Neuronal stem cell (in vitro differentiated cells): ENCODE measurements around the gene ANKRD13B.

Source experiments
- DNase-seq: peaks from one replicate; pipeline ENCODE4 v3.0.0-alpha.2; 2013; ENCODE audit warnings: low spot score
- H2AFZ ChIP-seq: one replicate; pipeline ENCODE4 v1.6.1; 2013; ENCODE audit warnings: mild to moderate bottlenecking, low read length, inconsistent platforms
- H2AK5ac ChIP-seq: 2 replicates; pipeline ENCODE4 v1.6.1; 2013; ENCODE audit warnings: low read depth, mild to moderate bottlenecking, inconsistent platforms, low read length, moderate library complexity, mixed read lengths
- H2BK120ac ChIP-seq: 2 replicates; pipeline ENCODE4 v1.6.1; 2013; ENCODE audit warnings: low read depth, mild to moderate bottlenecking, inconsistent platforms, low read length, moderate library complexity, mixed read lengths
- H2BK12ac ChIP-seq: one replicate; pipeline ENCODE4 v1.6.1; 2013; ENCODE audit warnings: low read length, inconsistent platforms
- H2BK15ac ChIP-seq: 2 replicates; pipeline ENCODE4 v1.6.1; 2013; ENCODE audit warnings: mild to moderate bottlenecking, low read length, inconsistent platforms, mixed read lengths
- H2BK5ac ChIP-seq: one replicate; pipeline ENCODE4 v1.6.1; 2013; ENCODE audit warnings: inconsistent platforms, mild to moderate bottlenecking, low read length, moderate library complexity
- H3K14ac ChIP-seq: one replicate; pipeline ENCODE4 v1.6.1; 2013; ENCODE audit warnings: low read length, inconsistent platforms
- H3K18ac ChIP-seq: 2 replicates; pipeline ENCODE4 v1.6.1; 2013; ENCODE audit warnings: low read length, inconsistent platforms
- H3K23ac ChIP-seq: 2 replicates; pipeline ENCODE4 v1.6.1; 2013; ENCODE audit warnings: low read depth, mild to moderate bottlenecking, mixed read lengths, low read length, inconsistent platforms; ENCODE audit not compliant: poor library complexity
- H3K27ac ChIP-seq: replicated peaks from 3 replicates; pipeline ENCODE4 v1.5.1; 2013; ENCODE audit warnings: low read length, inconsistent platforms
- H3K27me3 ChIP-seq, 3 experiments: 2 replicates each; pipeline ENCODE4 v1.6.1; 2013; ENCODE audit warnings: low read length in 3 of 3, mild to moderate bottlenecking in 2 of 3, inconsistent platforms in 1 of 3, low read depth in 1 of 3, mixed read lengths in 1 of 3, moderate library complexity in 1 of 3; ENCODE audit not compliant: control insufficient read depth in 3 of 3, insufficient read depth in 3 of 3
- H3K36me3 ChIP-seq, 2 donors: replicated peaks in 1 of 2; 2 replicates each; pipeline ENCODE4 v1.6.1; 2013; ENCODE audit warnings: low read length in 2 of 2; ENCODE audit not compliant: control insufficient read depth in 2 of 2, insufficient read depth in 2 of 2
- H3K4ac ChIP-seq: 2 replicates; pipeline ENCODE4 v1.6.1; 2013; ENCODE audit warnings: inconsistent platforms, mild to moderate bottlenecking, low read length, moderate library complexity
- H3K4me1 ChIP-seq, 2 donors: 1 replicate in 1 of 2; 2 replicates in 1 of 2; pipeline ENCODE4 v1.6.1; 2013; ENCODE audit warnings: low read length in 2 of 2, low read depth in 1 of 2; ENCODE audit not compliant: control insufficient read depth in 2 of 2, insufficient read depth in 1 of 2
- H3K4me2 ChIP-seq: one replicate; pipeline ENCODE4 v1.6.1; 2013; ENCODE audit warnings: mild to moderate bottlenecking, low read length, inconsistent platforms; ENCODE audit not compliant: insufficient read depth, poor library complexity, severe bottlenecking
- H3K4me3 ChIP-seq, 2 donors: 2 replicates each; pipeline ENCODE4 v1.5.1; 2013; ENCODE audit warnings: low read length in 2 of 2, mild to moderate bottlenecking in 2 of 2, inconsistent platforms in 1 of 2, moderate library complexity in 1 of 2
- H3K79me1 ChIP-seq: one replicate; pipeline ENCODE4 v1.6.1; 2013; ENCODE audit warnings: low read depth, mild to moderate bottlenecking, inconsistent platforms, low read length, moderate library complexity
- H3K9ac ChIP-seq: one replicate; pipeline ENCODE4 v1.6.1; 2013; ENCODE audit warnings: mild to moderate bottlenecking, low read depth, low read length, inconsistent platforms; ENCODE audit not compliant: poor library complexity
- H3K9me3 ChIP-seq, 2 donors: replicated peaks in 1 of 2; 2 replicates each; pipeline versions ENCODE3 to v1.6.1; 2013; ENCODE audit warnings: low read length in 2 of 2, mild to moderate bottlenecking in 2 of 2, inconsistent platforms in 1 of 2, low read depth in 1 of 2, mixed read lengths in 1 of 2, moderate library complexity in 1 of 2; ENCODE audit not compliant: control insufficient read depth in 2 of 2, insufficient read depth in 1 of 2
- H4K8ac ChIP-seq: one replicate; pipeline ENCODE4 v1.6.1; 2013; ENCODE audit warnings: low read depth, mild to moderate bottlenecking, inconsistent platforms, low read length, moderate library complexity
- H4K91ac ChIP-seq: one replicate; pipeline ENCODE4 v1.6.1; 2013; ENCODE audit warnings: low read length, low read depth, mild to moderate bottlenecking, inconsistent platforms; ENCODE audit not compliant: poor library complexity
- WGBS, 2 donors: extraction: QIAGEN DNeasy Blood & Tissue Kit; methylation state at CpG; one replicate each; pipeline ENCODE4 v1.1.7; 2013; ENCODE audit warnings: missing lambda C conversion rate in 2 of 2, mixed read lengths in 1 of 2; ENCODE audit not compliant: insufficient read length in 2 of 2, insufficient replicate concordance in 1 of 2; ENCODE audit errors: extremely low coverage in 2 of 2; 5-methylcytosine and 5-hydroxymethylcytosine counted together

ANKRD13B gene

DNA sequence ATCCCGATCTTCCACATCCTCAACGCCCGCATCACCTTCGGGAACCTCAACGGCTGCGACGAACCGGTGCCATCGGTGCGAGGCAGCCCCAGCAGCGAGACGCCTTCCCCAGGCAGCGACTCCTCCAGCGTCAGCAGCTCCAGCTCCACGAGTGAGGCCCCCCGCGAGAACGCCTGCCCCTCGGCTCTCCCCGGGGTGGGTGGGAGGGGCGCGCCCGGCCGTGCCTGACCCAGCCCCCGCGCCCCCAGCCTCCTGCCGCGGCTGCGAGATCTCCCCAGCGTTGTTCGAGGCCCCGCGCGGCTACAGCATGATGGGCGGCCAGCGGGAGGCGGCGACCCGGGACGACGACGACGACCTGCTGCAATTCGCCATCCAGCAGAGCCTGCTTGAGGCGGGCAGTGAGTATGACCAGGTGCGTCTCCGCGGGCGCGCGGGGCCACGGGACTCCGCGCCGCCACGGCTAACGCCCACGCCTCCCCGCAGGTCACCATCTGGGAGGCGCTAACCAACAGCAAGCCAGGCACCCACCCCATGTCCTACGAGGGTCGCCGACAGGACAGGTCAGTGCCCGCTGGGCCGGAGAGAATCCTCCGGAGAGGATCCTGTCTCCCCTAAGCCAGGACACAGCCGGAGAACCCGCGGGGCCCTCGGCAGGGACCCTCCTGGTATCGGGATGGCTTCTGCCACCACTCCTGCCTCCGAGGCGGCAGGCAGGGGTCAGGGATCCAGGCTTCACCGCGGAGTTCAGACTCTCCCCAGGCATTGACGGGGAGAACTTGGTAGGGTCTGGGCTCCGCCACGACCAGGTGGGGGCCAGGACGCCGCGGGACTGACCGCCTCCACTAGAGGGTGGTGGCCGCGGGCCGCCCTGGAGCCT, 19.7 kb downstream of the ANKRD13B start:
- no peak overlapping the region for H2BK120ac ChIP-seq
- H2BK12ac ChIP-seq, result no peak overlapping the region
- H3K4me3 ChIP-seq, result no peak overlapping the region
- no peak overlapping the region for H3K9ac ChIP-seq
- no peak overlapping the region for H3K4ac ChIP-seq
- peaks cover 0 to 28% of the 10 kb centered on the region in 2 donors for H3K4me1 ChIP-seq
- H2BK5ac ChIP-seq, result no peak overlapping the region
- no peak overlapping the region for H3K14ac ChIP-seq
- no peak overlapping the region for H3K27ac ChIP-seq
- no peak overlapping the region for H2AFZ ChIP-seq
- peaks cover 6 to 21% (median 13%) of the 10 kb centered on the region in 3 experiments for H3K27me3 ChIP-seq
- no peak overlapping the region for H2BK15ac ChIP-seq
- no peak overlapping the region for H4K8ac ChIP-seq
- H2AK5ac ChIP-seq, result peak overlapping the region; percentile 92
- no peak for DNase-seq
- peak overlapping the region; percentile 74 for H3K23ac ChIP-seq
- H3K36me3 ChIP-seq, result peaks cover 6 to 51% of the 10 kb centered on the region in 2 donors
- no peak overlapping the region for H3K4me2 ChIP-seq
- peaks cover 4% of the 10 kb centered on the region for H3K79me1 ChIP-seq
- peaks cover 3 to 10% of the 10 kb centered on the region in 2 donors for H3K9me3 ChIP-seq
- H4K91ac ChIP-seq, result no peak overlapping the region
- H3K18ac ChIP-seq, result peak overlapping the region; percentile 92
- no CpG with 5 or more reads among the region's 85 CpGs for WGBS, 2 donors

DNA sequence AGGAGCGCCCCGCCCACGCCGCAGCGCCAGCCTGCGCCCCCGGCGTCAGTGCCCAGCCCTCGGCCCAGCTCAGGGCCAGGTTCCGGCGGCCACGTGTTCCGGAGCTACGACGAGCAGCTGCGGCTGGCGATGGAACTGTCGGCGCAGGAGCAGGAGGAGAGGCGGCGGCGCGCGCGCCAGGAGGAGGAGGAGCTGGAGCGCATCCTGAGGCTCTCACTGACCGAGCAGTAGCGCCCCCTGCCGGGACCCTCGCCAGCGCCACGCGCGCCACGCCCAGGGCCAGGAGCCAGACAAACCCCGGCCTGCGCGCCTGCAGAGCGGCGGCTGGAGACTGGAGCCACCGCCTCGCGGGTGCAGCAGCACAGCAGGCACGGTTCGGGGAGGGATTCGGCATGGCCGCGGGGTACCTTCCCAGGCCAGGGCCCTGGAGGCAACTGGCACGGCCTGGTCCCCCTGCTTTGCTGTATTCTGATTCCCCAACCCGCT, 20.5 kb downstream of the ANKRD13B start:
- H3K14ac ChIP-seq, result no peak overlapping the region
- H3K9me3 ChIP-seq, result peaks cover 3 to 11% of the 10 kb centered on the region in 2 donors
- no peak overlapping the region for H3K27ac ChIP-seq
- peak overlapping the region; percentile 93 for H3K18ac ChIP-seq
- H2BK12ac ChIP-seq, result peak overlapping the region; percentile 97
- peak overlapping the region; percentile 81 for H2BK15ac ChIP-seq
- WGBS, 2 donors, result no CpG with 5 or more reads among the region's 50 CpGs
- H2BK120ac ChIP-seq, result peak overlapping the region; percentile 24
- peaks cover 8 to 28% (median 16%) of the 10 kb centered on the region in 3 experiments for H3K27me3 ChIP-seq
- H3K23ac ChIP-seq, result peak overlapping the region; percentile 59
- H3K4me3 ChIP-seq, result no peak overlapping the region
- no peak overlapping the region for H4K8ac ChIP-seq
- no peak overlapping the region for H3K4ac ChIP-seq
- peak overlapping the region; percentile 92 for H2AK5ac ChIP-seq
- H2BK5ac ChIP-seq, result peak overlapping the region; percentile 14
- H2AFZ ChIP-seq, result no peak overlapping the region
- peak overlapping the region; percentile 83 for H3K9ac ChIP-seq
- DNase-seq, result peak; percentile 90
- peak overlapping the region; percentile 43 for H3K4me2 ChIP-seq
- H3K36me3 ChIP-seq, result peaks cover 6 to 46% of the 10 kb centered on the region in 2 donors
- no peak overlapping the region for H4K91ac ChIP-seq
- H3K4me1 ChIP-seq, result peaks cover 0 to 29% of the 10 kb centered on the region in 2 donors
- peaks cover 4% of the 10 kb centered on the region for H3K79me1 ChIP-seq

DNA sequence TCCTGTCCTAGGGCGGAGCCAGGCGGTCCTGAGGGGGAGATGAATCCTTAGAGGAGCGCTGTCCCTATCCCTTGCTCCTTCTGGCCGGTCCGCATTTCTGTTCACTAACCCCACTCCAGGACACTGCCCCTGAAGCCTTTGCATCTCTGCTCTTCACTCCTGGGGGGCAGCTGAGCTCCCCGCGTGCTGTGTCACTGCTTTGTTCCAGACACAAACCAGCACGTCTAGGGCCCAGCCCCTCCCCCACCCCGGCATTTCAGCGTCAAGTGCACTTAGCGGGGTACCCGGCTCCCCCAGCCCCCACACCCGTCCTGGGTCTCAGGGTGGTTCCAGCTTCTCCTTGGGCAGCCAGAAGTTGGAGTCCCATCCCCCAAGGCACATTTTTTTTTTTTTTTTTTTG, 20.9 kb downstream of the ANKRD13B start:
- H3K27ac ChIP-seq, result no peak overlapping the region
- H3K4me3 ChIP-seq, result no peak overlapping the region
- no CpG with 5 or more reads among the region's 13 CpGs for WGBS, 2 donors
- peak overlapping the region; percentile 24 for H2BK120ac ChIP-seq
- peak overlapping the region; percentile 54 for H2AK5ac ChIP-seq
- peak overlapping the region; percentile 43 for H3K4me2 ChIP-seq
- peak overlapping the region; percentile 83 for H3K9ac ChIP-seq
- no peak for DNase-seq
- H2BK12ac ChIP-seq, result peak overlapping the region; percentile 97
- H3K23ac ChIP-seq, result no peak overlapping the region
- peaks cover 0 to 29% of the 10 kb centered on the region in 2 donors for H3K4me1 ChIP-seq
- no peak overlapping the region for H4K8ac ChIP-seq
- H3K9me3 ChIP-seq, result peaks cover 3 to 12% of the 10 kb centered on the region in 2 donors
- peaks cover 6 to 42% of the 10 kb centered on the region in 2 donors for H3K36me3 ChIP-seq
- H4K91ac ChIP-seq, result no peak overlapping the region
- H3K4ac ChIP-seq, result no peak overlapping the region
- H3K79me1 ChIP-seq, result peaks cover 1% of the 10 kb centered on the region
- H3K14ac ChIP-seq, result peak overlapping the region; percentile 47
- peak overlapping the region; percentile 81 for H2BK15ac ChIP-seq
- peaks cover 8 to 33% (median 16%) of the 10 kb centered on the region in 3 experiments for H3K27me3 ChIP-seq
- H2BK5ac ChIP-seq, result peak overlapping the region; percentile 14
- H2AFZ ChIP-seq, result no peak overlapping the region
- peak overlapping the region; percentile 93 for H3K18ac ChIP-seq
